Posterior cingulate gyrus (tissue), 11 donors: ENCODE data around the gene ZDHHC7.

ENCODE experiments used
- DNase-seq, 10 donors: peaks; one replicate each; pipeline versions ENCODE4 v3.0.0 to v3.0.0-alpha.2; 2020 to 2021; ENCODE audit warnings: mixed read lengths in 3 of 10
- intact Hi-C: fragments of 100-400 bp; cut with DNase I; formaldehyde crosslinking; loops from one replicate; pipeline ENCODE4 v1.15.1; 2023

The ZDHHC7 gene

DNA sequence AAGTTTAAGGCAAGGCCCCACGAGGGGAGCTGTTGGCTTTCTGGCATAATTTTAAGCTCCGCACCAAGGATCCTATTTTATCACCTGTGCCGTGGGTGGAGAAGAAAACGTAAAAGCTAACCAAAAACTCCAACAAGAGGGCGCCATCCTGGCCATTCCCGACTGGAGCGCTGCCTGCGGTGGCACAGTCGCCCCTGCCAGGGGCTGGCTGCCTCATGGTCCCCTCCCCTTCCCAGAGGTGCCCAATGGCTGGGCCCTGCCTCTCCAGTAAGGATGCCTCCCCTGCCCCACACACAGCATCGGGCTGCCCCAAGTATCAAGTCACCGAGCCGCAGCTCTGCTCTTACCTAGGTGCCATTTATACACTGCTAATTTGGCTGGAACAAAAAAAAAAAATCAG, 36.3 kb downstream of the ZDHHC7 start:
- no peak for DNase-seq
- intact Hi-C loops = no loop called here

DNA sequence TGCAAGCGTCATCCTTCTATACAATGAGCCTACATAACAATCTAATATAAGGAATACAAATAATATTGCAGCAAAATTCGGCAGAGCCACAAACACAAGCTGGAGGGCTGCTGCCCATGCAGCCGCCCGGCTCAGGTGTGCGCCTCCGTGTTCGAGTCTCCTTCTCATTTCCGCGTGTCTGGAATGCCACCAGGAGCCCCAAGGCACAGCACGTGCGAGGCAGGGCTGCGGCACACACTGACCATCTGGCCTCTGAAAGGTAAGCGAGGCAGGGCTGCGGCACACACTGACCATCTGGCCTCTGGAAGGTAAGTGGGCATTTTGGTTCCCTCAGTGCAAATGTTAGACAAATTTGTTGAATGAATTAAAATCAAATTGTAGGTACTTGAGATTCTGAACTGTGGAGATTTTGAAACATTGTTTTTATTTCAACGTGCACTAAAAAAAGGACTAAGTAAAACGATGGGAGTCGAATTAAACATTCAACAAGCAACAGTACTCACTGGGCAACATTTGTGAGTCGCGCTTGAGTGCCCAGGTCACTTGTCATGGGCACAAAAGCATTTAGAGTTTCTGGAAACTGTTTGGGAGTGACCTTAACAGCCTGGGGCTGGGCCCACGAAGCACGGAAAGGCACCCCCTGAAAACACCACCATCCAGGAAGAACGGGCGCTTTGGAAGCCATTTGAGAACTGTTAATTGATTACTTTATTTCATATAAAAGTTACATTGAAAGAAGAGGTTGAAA, 37.4 kb downstream of the ZDHHC7 start:
- intact Hi-C loops = no loop called here
- DNase-seq = no peak

- no peak for DNase-seq
- intact Hi-C loops = no loop called here
Measured at GRCh38 chr16:84973236-84973635, 38.1 kb downstream of the ZDHHC7 start.

GRCh38 chr16:84970447-84971127, 40.7 kb downstream of the ZDHHC7 start:
- peak; percentile 63 to 97 (median 82) for DNase-seq
- intact Hi-C loops = loop anchor here (1.0 kb wide), 2 partner anchors 45 to 216 kb away; no protein-coding TSS in a partner anchor

- intact Hi-C loops = no loop called here
- DNase-seq = no peak
Measured at GRCh38 chr16:84967828-84968227, 43.5 kb downstream of the ZDHHC7 start.

- no peak for DNase-seq
- intact Hi-C loops = no loop called here
Measured at GRCh38 chr16:84965428-84966415, 45.6 kb downstream of the ZDHHC7 start.

DNA sequence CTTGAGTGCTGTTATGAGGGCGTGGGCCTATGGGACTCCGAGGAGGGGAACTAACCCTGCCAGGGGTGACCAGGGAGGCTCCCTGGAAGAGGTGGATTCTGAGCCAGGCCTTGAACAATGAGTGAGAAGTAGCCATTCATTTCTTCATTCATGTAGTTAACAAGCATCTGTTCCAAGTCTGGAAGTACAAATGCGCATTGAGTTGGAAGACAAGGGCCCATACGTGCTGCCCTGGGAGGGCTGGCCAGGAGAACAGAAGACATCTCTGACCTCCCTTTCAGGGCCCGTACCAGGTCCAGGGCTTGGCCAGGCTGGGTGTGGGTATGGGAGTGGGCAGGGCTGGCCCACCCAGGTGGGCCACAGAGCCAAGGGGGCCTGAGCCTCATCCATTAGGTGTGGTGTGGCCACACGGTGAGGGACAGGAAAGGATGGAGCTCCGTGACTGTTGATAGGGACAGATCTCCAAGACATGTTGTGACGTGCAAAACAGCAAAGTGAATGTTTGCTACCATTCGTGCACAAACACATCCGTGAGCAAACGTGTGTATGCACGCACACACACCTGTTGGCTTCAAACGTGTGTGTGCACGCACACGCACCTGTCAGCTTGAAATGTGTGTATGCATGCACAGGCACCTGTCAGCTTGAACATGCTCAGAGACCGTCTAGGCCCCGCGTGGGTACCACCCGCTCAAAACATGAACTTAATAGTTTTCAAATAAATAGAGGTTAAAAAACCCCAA, 46.8 kb downstream of the ZDHHC7 start:
- no peak for DNase-seq
- intact Hi-C loops = no loop called here

DNA sequence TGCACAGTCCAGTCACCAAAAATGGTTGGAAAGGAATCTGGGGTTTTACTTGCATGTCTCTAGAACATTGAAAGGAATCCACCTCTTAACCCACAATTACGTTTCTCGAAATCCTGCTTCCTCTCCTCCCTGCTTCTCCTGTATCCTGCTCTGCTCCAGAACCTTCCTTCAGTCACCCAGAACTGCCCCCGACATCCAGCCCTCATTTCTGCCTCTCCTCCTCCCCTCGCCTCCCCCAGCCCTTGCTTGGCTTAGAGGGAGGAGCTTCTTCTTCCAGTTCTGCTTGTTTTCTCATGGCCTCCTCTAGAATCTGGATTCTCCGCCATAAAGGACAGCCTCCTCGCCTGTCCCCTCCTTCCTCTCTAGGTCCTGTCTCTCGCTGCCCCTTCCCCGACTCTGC, 48.3 kb downstream of the ZDHHC7 start:
- DNase-seq = no peak
- intact Hi-C loops = no loop called here

DNA sequence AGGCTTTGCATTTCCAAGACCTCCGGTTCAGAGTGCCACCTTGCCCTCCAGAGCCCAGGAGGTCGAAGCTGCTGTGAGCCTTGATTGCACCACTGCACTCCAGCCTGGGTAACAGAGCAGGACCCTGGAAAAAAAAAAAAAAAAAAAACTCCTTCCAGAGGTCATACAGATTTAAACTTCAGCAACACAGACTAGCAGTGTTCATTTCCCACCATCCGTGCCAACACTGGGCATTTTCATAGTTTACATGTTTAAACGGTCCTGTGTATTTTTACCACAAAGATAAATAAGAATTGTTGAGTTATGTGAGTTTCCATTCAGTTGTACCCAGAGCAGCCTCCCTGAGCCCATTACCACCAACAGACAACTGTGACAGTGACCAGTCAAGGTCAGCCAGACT, 50.4 kb downstream of the ZDHHC7 start:
- intact Hi-C loops = no loop called here
- no peak for DNase-seq

- intact Hi-C loops = no loop called here
- DNase-seq = peak in 1 of 10 donors; percentile 49
Measured at GRCh38 chr16:84959784-84960417, 51.4 kb downstream of the ZDHHC7 start.

DNA sequence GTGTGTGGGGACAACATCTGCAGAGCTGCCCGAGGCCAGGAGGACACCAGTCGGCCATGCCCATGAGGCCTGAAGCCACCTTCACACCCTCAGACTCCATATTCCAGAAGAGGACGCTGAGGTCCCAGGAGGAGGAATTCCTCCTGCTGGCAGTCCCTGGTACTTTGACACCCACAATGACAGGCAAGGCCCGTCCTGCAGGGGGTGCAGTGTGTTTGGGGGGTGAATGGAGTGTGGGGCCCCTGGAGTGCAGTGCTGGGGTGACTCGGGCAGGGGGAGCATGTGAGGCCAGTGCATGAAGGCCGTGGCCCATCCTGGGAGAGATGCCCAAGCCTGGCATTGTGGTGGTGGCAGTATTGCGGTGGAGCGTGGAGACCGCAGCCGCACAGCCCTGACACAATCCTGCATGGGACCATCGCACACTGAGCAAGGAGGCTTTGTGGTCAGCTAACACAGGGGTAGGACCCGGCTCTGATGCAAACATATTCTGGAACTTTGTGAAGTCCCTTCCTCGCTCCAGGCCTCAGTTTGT, 52.2 kb downstream of the ZDHHC7 start:
- peak in 1 of 10 donors; percentile 39 for DNase-seq
- intact Hi-C loops = no loop called here

DNA sequence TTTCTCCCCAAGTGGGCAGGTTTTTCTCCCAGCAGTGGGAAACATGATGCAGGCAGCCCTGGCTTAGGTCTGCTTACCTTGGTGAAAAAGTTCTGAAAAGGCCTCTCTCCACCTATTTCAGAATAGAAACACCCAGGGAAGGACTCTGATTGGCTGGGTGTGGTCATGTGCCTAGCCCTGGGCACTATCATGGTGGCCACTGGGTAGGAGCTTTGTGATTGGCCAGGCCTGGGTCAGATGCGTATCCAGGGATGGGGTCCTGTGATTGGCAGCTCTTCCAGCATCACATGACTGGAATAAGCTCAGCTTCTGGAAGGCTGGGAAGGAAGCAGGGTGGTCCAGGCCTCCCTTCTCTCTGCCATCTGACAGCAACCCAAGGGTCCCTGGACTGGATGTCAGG, 53.5 kb downstream of the ZDHHC7 start:
- DNase-seq = no peak
- intact Hi-C loops = no loop called here

DNA sequence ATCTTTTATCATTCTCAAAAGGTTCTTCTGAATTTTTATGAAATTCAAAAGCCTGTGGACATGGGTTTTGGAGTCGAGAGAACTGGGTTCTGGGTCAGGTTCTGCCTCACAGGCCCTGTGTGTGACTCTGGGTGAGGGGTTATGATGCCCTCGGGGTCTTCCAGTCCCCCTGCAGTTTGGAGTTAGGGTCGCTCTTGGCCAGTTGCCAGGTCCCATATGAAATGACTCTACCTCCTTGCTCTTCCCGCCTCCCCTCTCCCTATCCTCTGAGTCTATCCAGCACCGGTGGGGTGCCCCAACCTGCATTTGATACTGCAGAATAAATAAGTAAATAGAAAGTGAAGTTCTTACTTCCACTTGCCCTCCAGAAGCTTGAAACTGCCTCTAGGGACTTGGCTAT, 54.1 kb downstream of the ZDHHC7 start:
- no peak for DNase-seq
- intact Hi-C loops = no loop called here

GRCh38 chr16:84955427-84955826, 55.9 kb downstream of the ZDHHC7 start:
- intact Hi-C loops = no loop called here

GRCh38 chr16:84953190-84953746, 58.1 kb downstream of the ZDHHC7 start:
- intact Hi-C loops = loop anchor here (2.0 kb wide), 1 partner anchor 28 kb away; no protein-coding TSS in a partner anchor
- DNase-seq = no peak

More at GRCh38 chr16:84955427-84955826, 55.9 kb downstream of the ZDHHC7 start:
- peak in 1 of 10 donors; percentile 24 for DNase-seq

DNA sequence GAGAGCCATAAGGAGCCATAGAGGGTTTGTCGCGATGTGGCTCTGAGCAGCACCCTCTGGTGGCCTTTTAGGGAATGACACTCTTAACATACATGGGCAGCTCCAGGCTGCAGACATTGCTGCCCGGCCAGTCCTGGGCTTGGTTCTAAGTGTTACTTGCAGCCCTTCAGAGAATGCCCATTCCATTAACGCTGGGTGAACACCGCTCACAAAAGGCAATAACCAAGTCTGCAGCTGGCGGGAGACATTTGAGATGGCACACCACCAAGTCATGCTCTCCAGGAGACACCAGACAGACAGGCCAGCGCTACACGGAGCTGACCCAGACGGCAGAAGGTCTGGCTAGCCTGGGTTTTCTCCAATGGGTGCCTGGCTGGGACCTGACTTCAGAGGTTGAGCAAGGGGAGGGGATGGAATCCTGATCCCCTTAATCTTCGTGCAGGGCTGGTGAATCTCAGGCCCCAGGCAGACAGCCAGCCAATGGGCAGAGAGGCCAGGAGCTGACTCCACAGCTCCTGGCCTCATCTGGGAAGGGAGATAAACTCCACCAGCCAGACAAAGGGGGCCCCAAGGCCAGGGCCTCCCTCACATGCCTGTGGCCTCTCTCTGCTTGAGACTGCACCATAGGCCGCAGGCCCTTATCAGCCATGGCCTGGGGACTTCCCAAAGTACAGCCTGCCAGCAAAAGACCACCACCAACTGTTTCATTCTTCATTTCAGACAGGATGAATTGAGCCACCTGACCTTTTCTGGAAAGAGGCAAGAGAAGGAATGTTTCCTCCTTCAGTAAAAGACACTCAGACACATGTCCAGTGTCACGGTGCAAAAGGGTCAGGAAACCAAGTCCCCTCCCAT, 58.8 kb downstream of the ZDHHC7 start:
- DNase-seq = peak in 9 of 10 donors; percentile 50 to 94 (median 76)
- intact Hi-C loops = loop anchor here (1.0 to 2.0 kb wide), 2 partner anchors 28 to 198 kb away; no protein-coding TSS in a partner anchor

- no peak for DNase-seq
- intact Hi-C loops = no loop called here
Measured at GRCh38 chr16:84950906-84951305, 60.4 kb downstream of the ZDHHC7 start.
